PC-3 (cell line): Measurements from ENCODE around the gene BAMBI. TPM values are rescaled to one million over a fixed set of nuclear protein-coding genes. Genes with fewer than 3 reads are reported as not detected.
A peak's percentile ranks its signal among the peaks of the same experiment; 100 is the strongest.

Experiments
- ATAC-seq: fragments of 200-7000 bp; cut with Tn5 transposase; 2 replicates; pipeline ENCODE4 v1.9.1; 2020; ENCODE audit warnings: mild to moderate bottlenecking, moderate library complexity
- BruUV-seq: library from RNA; stranded (reverse); fragments of 400-500 nt; replicated peaks from 2 replicates; lab custom pipeline; 2021; lab: Mats Ljungman, UMichigan
- CTCF ChIA-PET: fragments of 300-600 bp; sonication (Branson Sonifier 250); formaldehyde crosslinking; loops from one replicate; lab custom pipeline; 2022; ENCODE audit warnings: antibody characterized with exemption; lab: Charles Lee
- POLR2A ChIA-PET: fragments of 300-600 bp; sonication (Branson Sonifier 250); formaldehyde crosslinking; loops from one replicate; lab custom pipeline; 2022; ENCODE audit warnings: antibody characterized with exemption; ENCODE audit not compliant: unreplicated experiment; lab: Charles Lee
- DNase-seq: peaks from one replicate; pipeline ENCODE4 v3.0.0-alpha.2; 2015
- H2AFZ ChIP-seq: fragments of 300-600 bp; sonication (generic); 2 replicates; pipeline ENCODE4 v1.6.0; 2016; ENCODE audit warnings: antibody characterized with exemption, low read length
- H3F3A ChIP-seq: fragments of 300-600 bp; sonication (generic); one replicate; pipeline ENCODE4 v1.6.0; 2017; ENCODE audit warnings: antibody characterized with exemption, low read length, control low read depth, mild to moderate bottlenecking; ENCODE audit not compliant: unreplicated experiment
- H3K27ac ChIP-seq: fragments of 300-600 bp; sonication (generic); 2 replicates; pipeline ENCODE4 v1.5.1; 2016; ENCODE audit warnings: mild to moderate bottlenecking, low read length
- H3K27me3 ChIP-seq: fragments of 300-600 bp; sonication (generic); 2 replicates; pipeline ENCODE4 v1.6.1; 2016; ENCODE audit warnings: low read length, mixed read lengths
- H3K36me3 ChIP-seq: fragments of 300-600 bp; sonication (generic); 2 replicates; pipeline ENCODE4 v1.6.1; 2016; ENCODE audit warnings: low read depth, mixed run types, low read length, mixed read lengths
- H3K4me1 ChIP-seq: fragments of 300-600 bp; sonication (generic); 2 replicates; pipeline ENCODE4 v1.5.1; 2016; ENCODE audit warnings: low read length; ENCODE audit not compliant: insufficient read depth
- H3K4me2 ChIP-seq: fragments of 300-600 bp; sonication (generic); 2 replicates; pipeline ENCODE4 v1.6.0; 2016; ENCODE audit warnings: low read length
- H3K4me3 ChIP-seq: fragments of 300-600 bp; sonication (generic); 2 replicates; pipeline ENCODE4 v1.5.1; 2016; ENCODE audit warnings: mild to moderate bottlenecking, low read length, mixed read lengths
- H3K79me2 ChIP-seq: fragments of 300-600 bp; sonication (generic); 2 replicates; pipeline ENCODE4 v1.6.1; 2017; ENCODE audit warnings: low read length, mixed read lengths
- H3K9ac ChIP-seq: fragments of 300-600 bp; sonication (generic); 2 replicates; pipeline ENCODE4 v1.6.0; 2016; ENCODE audit warnings: mild to moderate bottlenecking, low read length
- H3K9me2 ChIP-seq: fragments of 300-600 bp; sonication (generic); replicated peaks from 2 replicates; pipeline ENCODE4 v1.6.1; 2016; ENCODE audit warnings: mixed run types, low read length, mixed read lengths
- H3K9me3 ChIP-seq: fragments of 300-600 bp; sonication (generic); 2 replicates; pipeline ENCODE4 v1.6.1; 2016; ENCODE audit warnings: low read length, mixed read lengths
- H4K20me1 ChIP-seq: fragments of 300-600 bp; sonication (generic); 2 replicates; pipeline ENCODE4 v1.6.1; 2016; ENCODE audit warnings: low read length, mixed read lengths
- EZH2 ChIP-seq: fragments of 300-600 bp; sonication (generic); IDR thresholded peaks from one replicate; pipeline ENCODE4 v1.6.1; 2017; ENCODE audit warnings: antibody characterized with exemption, mild to moderate bottlenecking, low read length; ENCODE audit not compliant: unreplicated experiment
- EZH2phosphoT487 ChIP-seq: fragments of 300-600 bp; sonication (generic); IDR thresholded peaks from 2 replicates; pipeline ENCODE4 v1.6.1; 2018; ENCODE audit warnings: mild to moderate bottlenecking, antibody characterized with exemption, low read length, borderline replicate concordance
- intact Hi-C: fragments of 100-400 bp; cut with micrococcal nuclease; formaldehyde crosslinking; loops from 2 replicates; pipeline ENCODE4 v1.9.0; 2023
- total RNA-seq: library from RNA; depleted of rRNA; stranded (reverse); fragments of >200 nt; gene quantifications from 2 replicates; pipeline ENCODE4 v1.2.3, GENCODE V29; 2014
- TF ChIP-seq, protein P1 (sequence below): fragments of 300-600 bp; sonication (generic); conservative IDR thresholded peaks from 2 replicates; pipeline ENCODE4 v1.5.1; 2017; ENCODE audit warnings: antibody characterized with exemption, low read depth, mild to moderate bottlenecking, low read length

Gene BAMBI
- total RNA-seq, 1 experiment from 2014 or later = 9.6 TPM

DNA sequence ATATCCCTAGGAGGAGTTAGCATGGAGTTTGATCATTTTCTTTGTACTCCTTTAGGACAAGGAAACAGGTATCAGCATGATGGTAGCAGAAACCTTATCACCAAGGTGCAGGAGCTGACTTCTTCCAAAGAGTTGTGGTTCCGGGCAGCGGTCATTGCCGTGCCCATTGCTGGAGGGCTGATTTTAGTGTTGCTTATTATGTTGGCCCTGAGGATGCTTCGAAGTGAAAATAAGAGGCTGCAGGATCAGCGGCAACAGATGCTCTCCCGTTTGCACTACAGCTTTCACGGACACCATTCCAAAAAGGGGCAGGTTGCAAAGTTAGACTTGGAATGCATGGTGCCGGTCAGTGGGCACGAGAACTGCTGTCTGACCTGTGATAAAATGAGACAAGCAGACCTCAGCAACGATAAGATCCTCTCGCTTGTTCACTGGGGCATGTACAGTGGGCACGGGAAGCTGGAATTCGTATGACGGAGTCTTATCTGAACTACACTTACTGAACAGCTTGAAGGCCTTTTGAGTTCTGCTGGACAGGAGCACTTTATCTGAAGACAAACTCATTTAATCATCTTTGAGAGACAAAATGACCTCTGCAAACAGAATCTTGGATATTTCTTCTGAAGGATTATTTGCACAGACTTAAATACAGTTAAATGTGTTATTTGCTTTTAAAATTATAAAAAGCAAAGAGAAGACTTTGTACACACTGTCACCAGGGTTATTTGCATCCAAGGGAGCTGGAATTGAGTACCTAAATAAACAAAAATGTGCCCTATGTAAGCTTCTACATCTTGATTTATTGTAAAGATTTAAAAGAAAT is 4.8 kb downstream of the BAMBI start:
- intact Hi-C loops = loop anchor here (2.0 kb wide), 1 partner anchor 53 kb away; no protein-coding TSS in a partner anchor
- H3K9me2 ChIP-seq = no peaks in the 10 kb centered on the region
- BruUV-seq = no TSS peak
- no peak overlapping the region for H3K27ac ChIP-seq
- no peak overlapping the region for H3K4me2 ChIP-seq
- ChIA-PET POLR2A (no interaction called here), CTCF (no interaction called here)
- H3F3A ChIP-seq = no peaks in the 10 kb centered on the region
- H3K27me3 ChIP-seq = no peaks in the 10 kb centered on the region
- H3K9ac ChIP-seq = no peak overlapping the region
- H3K79me2 ChIP-seq = peaks cover 49% of the 10 kb centered on the region
- no peak overlapping the region for H2AFZ ChIP-seq
- peaks cover 3% of the 10 kb centered on the region; the same call in 1 of the 2 replicates for H4K20me1 ChIP-seq
- no peaks in the 10 kb centered on the region for H3K9me3 ChIP-seq
- ATAC-seq = no peak
- peaks cover 26% of the 10 kb centered on the region for H3K4me1 ChIP-seq
- peaks cover 4% of the 10 kb centered on the region; the same call in 1 of the 2 replicates for H3K36me3 ChIP-seq
- DNase-seq = no peak
- H3K4me3 ChIP-seq = no peak overlapping the region
- TF ChIP-seq EZH2 = no peak
- no peak for TF ChIP-seq EZH2phosphoT487
- TF ChIP-seq, protein P1, sequence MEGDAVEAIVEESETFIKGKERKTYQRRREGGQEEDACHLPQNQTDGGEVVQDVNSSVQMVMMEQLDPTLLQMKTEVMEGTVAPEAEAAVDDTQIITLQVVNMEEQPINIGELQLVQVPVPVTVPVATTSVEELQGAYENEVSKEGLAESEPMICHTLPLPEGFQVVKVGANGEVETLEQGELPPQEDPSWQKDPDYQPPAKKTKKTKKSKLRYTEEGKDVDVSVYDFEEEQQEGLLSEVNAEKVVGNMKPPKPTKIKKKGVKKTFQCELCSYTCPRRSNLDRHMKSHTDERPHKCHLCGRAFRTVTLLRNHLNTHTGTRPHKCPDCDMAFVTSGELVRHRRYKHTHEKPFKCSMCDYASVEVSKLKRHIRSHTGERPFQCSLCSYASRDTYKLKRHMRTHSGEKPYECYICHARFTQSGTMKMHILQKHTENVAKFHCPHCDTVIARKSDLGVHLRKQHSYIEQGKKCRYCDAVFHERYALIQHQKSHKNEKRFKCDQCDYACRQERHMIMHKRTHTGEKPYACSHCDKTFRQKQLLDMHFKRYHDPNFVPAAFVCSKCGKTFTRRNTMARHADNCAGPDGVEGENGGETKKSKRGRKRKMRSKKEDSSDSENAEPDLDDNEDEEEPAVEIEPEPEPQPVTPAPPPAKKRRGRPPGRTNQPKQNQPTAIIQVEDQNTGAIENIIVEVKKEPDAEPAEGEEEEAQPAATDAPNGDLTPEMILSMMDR = no peak

DNA sequence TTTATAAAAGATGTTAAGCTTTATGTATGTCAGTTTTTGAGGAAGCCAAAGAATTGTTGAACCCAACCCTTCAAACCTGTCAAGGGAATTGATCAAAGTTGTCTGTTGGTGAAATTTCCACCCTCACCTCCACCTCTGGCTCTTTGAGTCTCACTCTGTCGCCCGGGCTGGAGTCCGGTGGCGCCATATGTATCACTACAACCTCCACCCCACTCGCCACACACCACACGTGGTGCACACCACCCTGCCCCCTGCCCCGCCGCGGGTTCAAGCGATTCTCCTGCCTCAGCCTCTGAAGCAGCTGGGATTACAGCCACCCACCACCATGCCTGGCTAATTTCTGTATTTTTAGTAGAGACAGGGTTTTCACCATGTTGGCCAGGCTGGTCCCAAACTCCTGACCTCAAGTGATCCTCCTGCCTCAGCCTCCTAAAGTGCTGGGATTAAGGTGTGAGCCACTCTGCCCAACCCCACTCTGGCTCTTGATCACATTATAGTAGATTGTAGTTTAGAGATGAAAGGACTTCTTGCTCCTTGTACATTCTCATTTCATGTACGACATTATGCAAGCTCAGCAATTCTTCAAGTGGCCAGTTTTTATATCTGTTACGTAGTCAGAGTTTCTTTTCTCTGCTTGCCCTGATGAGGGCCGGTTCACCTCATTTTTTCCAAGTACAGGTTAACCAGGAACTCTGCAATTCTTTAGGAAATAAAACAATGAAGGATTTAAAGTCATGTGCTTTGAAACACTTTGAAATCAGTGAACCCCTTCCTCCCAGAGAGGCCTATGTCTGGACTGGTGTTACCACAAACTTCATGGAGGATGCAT is 7.0 kb downstream of the BAMBI start:
- peaks cover 4% of the 10 kb centered on the region; the same call in 1 of the 2 replicates for H3K36me3 ChIP-seq
- H3K4me3 ChIP-seq = no peak overlapping the region
- no peaks in the 10 kb centered on the region for H3F3A ChIP-seq
- POLR2A ChIA-PET = no interaction called here
- CTCF ChIA-PET = no interaction called here
- BruUV-seq = no TSS peak
- H3K27ac ChIP-seq = peak overlapping the region; percentile 51
- H3K27me3 ChIP-seq = no peaks in the 10 kb centered on the region
- no peak overlapping the region for H2AFZ ChIP-seq
- DNase-seq (no peak), ATAC-seq (no peak)
- peaks cover 31% of the 10 kb centered on the region for H3K79me2 ChIP-seq
- no peaks in the 10 kb centered on the region for H4K20me1 ChIP-seq
- H3K9ac ChIP-seq = no peak overlapping the region
- H3K9me2 ChIP-seq = no peaks in the 10 kb centered on the region
- no peaks in the 10 kb centered on the region for H3K9me3 ChIP-seq
- no peak overlapping the region for H3K4me2 ChIP-seq
- peaks cover 26% of the 10 kb centered on the region for H3K4me1 ChIP-seq
- TF ChIP-seq EZH2 (no peak), EZH2phosphoT487 (no peak)
- TF ChIP-seq, protein P1 = no peak
- intact Hi-C loops = no loop called here
